Kidney tubule cell (primary cell): ENCODE results near the gene ACSS2.

ENCODE experiments used
- DNase-seq: peaks from one replicate; pipeline ENCODE4 v3.0.0-alpha.2; 2018; ENCODE audit warnings: low spot score

The ACSS2 gene

GRCh38 chr20:34949120-34949519, 72.7 kb downstream of the ACSS2 start:
- DNase-seq: no peak

GRCh38 chr20:34951252-34951651, 74.8 kb downstream of the ACSS2 start:
- peak; percentile 59 for DNase-seq

GRCh38 chr20:34951652-34952051, 75.2 kb downstream of the ACSS2 start:
- DNase-seq: no peak

- DNase-seq: peak; percentile 80
Measured at GRCh38 chr20:34952671-34953070, 76.3 kb downstream of the ACSS2 start.

- no peak for DNase-seq
Measured at GRCh38 chr20:34953960-34954359, 77.5 kb downstream of the ACSS2 start.

GRCh38 chr20:34954904-34955230, 78.5 kb downstream of the ACSS2 start:
- DNase-seq: no peak

GRCh38 chr20:34955231-34956040, 79.0 kb downstream of the ACSS2 start, which contains the start of the genes GSS and MYH7B:
GSS (minus strand) TSS chr20:34955806; CDS start chr20:34951852, 3,954 bp downstream.
MYH7B (plus strand) TSS chr20:34955868; CDS start chr20:34978006, 22,138 bp downstream.
- DNase-seq: peak; percentile 96

- DNase-seq: no peak
Measured at GRCh38 chr20:34956041-34956458, 79.6 kb downstream of the ACSS2 start.

- no peak for DNase-seq
Measured at GRCh38 chr20:34956751-34957472, 80.5 kb downstream of the ACSS2 start.

GRCh38 chr20:34964486-34964885, 88.1 kb downstream of the ACSS2 start:
- no peak for DNase-seq

GRCh38 chr20:34965051-34965450, 88.6 kb downstream of the ACSS2 start:
- no peak for DNase-seq

GRCh38 chr20:34967421-34967820, 91.0 kb downstream of the ACSS2 start:
- DNase-seq: no peak

- DNase-seq: no peak
Measured at GRCh38 chr20:34968042-34968775, 91.8 kb downstream of the ACSS2 start.

- no peak for DNase-seq
Measured at GRCh38 chr20:34970193-34970840, 93.9 kb downstream of the ACSS2 start.

GRCh38 chr20:34970846-34971560, 94.6 kb downstream of the ACSS2 start:
- no peak for DNase-seq

- no peak for DNase-seq
Measured at GRCh38 chr20:34971561-34972235, 95.3 kb downstream of the ACSS2 start.

- DNase-seq: no peak
Measured at GRCh38 chr20:34974246-34974645, 97.8 kb downstream of the ACSS2 start.

GRCh38 chr20:34976286-34976685, 99.9 kb downstream of the ACSS2 start:
- DNase-seq: no peak
